WERI-Rb-1 (cell line): Measurements from ENCODE around the gene ANTKMT.
A peak's percentile ranks its signal among the peaks of the same experiment; 100 is the strongest.

ENCODE experiments used
- DNase-seq: peaks from one replicate; pipeline ENCODE4 v3.0.0-alpha.2; 2020
- H3K27ac ChIP-seq: fragments of 250-450 bp; sonication (Bioruptor Pico); 2 replicates; pipeline ENCODE4 v1.5.1; 2020; ENCODE audit warnings: mild to moderate bottlenecking, moderate library complexity
- H3K27me3 ChIP-seq: fragments of 250-450 bp; sonication (Bioruptor Pico); 2 replicates; pipeline ENCODE4 v1.5.1; 2021; ENCODE audit warnings: mild to moderate bottlenecking, low read depth, moderate library complexity; ENCODE audit not compliant: insufficient read depth, severe bottlenecking
- H3K36me3 ChIP-seq: fragments of 250-450 bp; sonication (Bioruptor Pico); 2 replicates; pipeline ENCODE4 v1.5.1; 2020; ENCODE audit warnings: mild to moderate bottlenecking, moderate library complexity
- H3K4me3 ChIP-seq: 2 replicates; pipeline ENCODE4 v1.5.1; 2011; ENCODE audit warnings: low read depth, mild to moderate bottlenecking, control low read depth, low read length
- H3K9me3 ChIP-seq: fragments of 250-450 bp; sonication (Bioruptor Pico); 2 replicates; pipeline ENCODE4 v1.5.1; 2021; ENCODE audit warnings: mild to moderate bottlenecking, moderate library complexity; ENCODE audit not compliant: severe bottlenecking
- CTCF ChIP-seq: IDR thresholded peaks from 2 replicates; pipeline ENCODE4 v1.5.1; 2011; ENCODE audit warnings: low read depth, mild to moderate bottlenecking, control low read depth, inconsistent platforms, low read length

ANTKMT gene

DNA sequence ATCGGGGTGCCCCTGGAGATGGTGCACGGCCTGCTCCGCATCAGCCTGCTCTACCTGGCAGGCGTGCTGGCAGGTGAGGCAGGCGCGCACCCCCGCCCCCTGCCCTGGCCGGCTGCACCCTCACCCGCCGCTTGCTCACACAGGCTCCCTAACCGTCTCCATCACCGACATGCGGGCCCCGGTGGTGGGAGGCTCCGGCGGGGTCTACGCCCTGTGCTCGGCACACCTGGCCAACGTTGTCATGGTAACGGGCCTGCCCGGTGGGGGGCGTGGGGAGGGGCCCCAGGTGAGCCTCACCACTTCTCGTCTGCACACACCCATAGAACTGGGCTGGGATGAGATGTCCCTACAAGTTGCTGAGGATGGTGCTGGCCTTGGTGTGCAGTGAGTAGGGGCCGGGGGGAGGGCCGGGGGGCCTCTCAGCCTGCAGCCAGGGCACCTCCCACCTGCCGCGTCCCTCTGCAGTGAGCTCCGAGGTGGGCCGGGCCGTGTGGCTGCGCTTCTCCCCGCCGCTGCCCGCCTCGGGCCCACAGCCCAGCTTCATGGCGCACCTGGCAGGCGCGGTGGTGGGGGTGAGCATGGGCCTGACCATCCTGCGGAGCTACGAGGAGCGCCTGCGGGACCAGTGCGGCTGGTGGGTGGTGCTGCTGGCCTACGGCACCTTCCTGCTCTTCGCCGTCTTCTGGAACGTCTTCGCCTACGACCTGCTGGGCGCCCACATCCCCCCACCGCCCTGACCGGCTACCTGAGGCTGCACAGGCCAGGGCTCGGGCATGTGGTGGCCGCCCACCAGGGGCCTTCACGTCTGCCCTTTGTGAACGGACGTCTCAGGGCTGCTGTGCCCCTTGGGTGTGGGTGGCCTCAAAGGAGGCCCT lies 43.4 kb upstream of the ANTKMT start:
- H3K27ac ChIP-seq = no peak overlapping the region
- no peak for DNase-seq
- no peaks in the 10 kb centered on the region for H3K27me3 ChIP-seq
- H3K36me3 ChIP-seq = peaks cover 34% of the 10 kb centered on the region
- TF ChIP-seq CTCF = no peak
- no peak overlapping the region for H3K4me3 ChIP-seq
- H3K9me3 ChIP-seq = no peaks in the 10 kb centered on the region

GRCh38 chr16:678209-678857 lies 42.6 kb upstream of the ANTKMT start:
- DNase-seq = no peak
- no peak for TF ChIP-seq CTCF
- peak overlapping the region; percentile 92 for H3K27ac ChIP-seq

DNA sequence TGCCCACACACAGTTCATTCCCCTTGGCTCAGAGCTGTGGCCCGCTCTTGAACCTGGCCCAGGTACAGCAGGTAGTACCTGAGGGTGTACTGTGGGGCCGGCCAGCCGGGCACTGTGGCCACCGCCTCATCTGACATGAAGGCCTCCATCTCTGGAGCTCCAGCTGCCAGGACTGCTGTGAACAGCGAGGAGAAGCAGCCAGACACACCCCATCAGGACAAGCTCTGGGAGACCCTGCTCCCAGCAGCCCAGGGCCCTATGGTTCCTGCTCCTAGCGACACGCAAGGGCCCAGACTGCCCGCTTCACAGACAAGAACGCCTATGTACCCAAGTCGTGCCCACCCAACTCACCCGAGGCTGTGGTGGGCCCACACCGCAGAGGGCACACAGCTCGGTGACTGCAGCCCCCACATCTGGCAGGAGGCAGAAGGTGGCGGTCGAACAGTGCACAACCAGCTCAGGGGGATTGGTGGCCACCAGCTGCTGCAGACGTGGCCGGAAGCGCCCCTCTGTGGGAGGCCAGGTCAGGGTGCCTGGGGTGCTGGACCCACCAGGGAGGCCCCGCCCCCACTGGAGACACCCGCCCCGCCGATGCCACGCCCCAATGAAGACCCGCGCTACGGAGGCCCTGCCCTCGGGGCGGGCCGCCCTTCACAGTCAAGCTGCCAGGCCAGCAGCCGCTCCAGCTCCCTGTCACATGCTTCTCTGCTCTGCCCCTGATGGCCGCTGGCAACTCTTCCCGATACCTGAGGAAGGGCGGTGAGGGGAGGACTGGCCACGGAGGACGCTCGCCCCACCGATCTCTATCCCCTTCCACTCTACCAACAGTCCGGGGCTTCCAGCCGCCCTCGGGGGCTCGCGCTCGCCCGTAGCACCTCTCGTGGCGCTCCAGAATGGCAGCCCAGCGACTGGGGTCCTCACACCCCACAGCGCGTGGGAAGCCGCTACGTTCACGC lies 41.8 kb upstream of the ANTKMT start:
- TF ChIP-seq CTCF = no peak
- Histone ChIP-seq H3K9me3 (no peaks in the 10 kb centered on the region), H3K4me3 (peak overlapping the region; percentile 52), H3K36me3 (peaks cover 33% of the 10 kb centered on the region), H3K27me3 (no peaks in the 10 kb centered on the region), H3K27ac (peak overlapping the region; percentile 92)
- DNase-seq = peak; percentile 89

More at GRCh38 chr16:678209-678857, 42.6 kb upstream of the ANTKMT start:
- Histone ChIP-seq H3K36me3 (peaks cover 34% of the 10 kb centered on the region), H3K27me3 (no peaks in the 10 kb centered on the region), H3K4me3 (no peak overlapping the region), H3K9me3 (no peaks in the 10 kb centered on the region)

DNA sequence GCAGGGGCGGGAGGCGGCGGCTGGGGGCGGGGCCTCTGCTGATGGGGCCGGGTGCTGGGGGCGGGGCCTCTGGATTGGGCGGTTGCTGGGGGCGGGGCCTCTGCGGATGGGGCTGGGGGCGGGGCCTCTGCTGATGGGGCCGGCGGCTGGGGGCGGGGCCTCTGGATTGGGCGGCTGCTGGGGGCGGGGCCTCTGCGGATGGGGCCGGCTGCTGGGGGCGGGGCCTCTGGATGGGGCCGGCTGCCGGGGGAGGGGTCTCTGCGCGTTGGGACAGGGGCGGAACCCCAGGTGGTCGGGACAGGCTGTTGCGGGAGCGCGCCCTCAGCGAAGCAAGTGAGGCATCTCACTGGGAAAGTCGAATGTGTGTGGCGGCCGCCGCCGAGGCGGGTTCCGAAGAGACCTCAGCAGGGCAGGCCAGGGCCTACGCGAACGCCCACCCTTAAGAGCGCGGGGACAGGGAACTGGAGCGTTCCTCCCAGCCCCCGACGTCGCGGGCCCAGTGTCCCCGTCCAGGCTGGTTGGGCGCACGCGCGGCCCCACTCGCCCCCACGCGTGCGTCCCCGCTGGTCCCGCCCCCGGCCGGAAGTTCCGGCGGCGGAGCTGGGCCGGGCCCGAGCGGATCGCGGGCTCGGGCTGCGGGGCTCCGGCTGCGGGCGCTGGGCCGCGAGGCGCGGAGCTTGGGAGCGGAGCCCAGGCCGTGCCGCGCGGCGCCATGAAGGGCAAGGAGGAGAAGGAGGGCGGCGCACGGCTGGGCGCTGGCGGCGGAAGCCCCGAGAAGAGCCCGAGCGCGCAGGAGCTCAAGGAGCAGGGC lies 40.9 kb upstream of the ANTKMT start, which contains the start of gene STUB1:
Gene STUB1, plus strand, starts transcription at position 597 of the 811 bp plus-strand sequence. Its CDS starts 116 bp downstream, at position 713.
- Histone ChIP-seq H3K4me3 (peak within 1 kb of the TSS; percentile 76), H3K9me3 (no peaks in the 10 kb centered on the region), H3K27ac (peak within 1 kb of the TSS; percentile 92), H3K36me3 (peaks cover 34% of the 10 kb centered on the region), H3K27me3 (no peaks in the 10 kb centered on the region)
- peak; percentile 94 for DNase-seq
- no peak for TF ChIP-seq CTCF

GRCh38 chr16:680625-680945 lies 40.4 kb upstream of the ANTKMT start:
- no peak for DNase-seq
- Histone ChIP-seq H3K9me3 (no peaks in the 10 kb centered on the region), H3K27ac (peak overlapping the region; percentile 91), H3K27me3 (no peaks in the 10 kb centered on the region), H3K36me3 (peaks cover 39% of the 10 kb centered on the region), H3K4me3 (peak overlapping the region; percentile 76)
- TF ChIP-seq CTCF = no peak
